HG02610 (cell line): ENCODE measurements around the gene KIF3C.
"Not testable (repeated sequence)": the region's sequence is repeated elsewhere in the genome, so short reads cannot be mapped to it uniquely, and the experiment has no call there.

ENCODE experiments used
- ATAC-seq: cut with Tn5 transposase; IDR thresholded peaks from one replicate; pipeline ENCODE4 v1.9.1; 2021; ENCODE audit warnings: mild to moderate bottlenecking, moderate library complexity; ENCODE audit not compliant: unreplicated experiment

KIF3C gene

GRCh38 chr2:25920786-25921415, 61.4 kb downstream of the KIF3C start:
- no peak for ATAC-seq

GRCh38 chr2:25920336-25920735, 62.0 kb downstream of the KIF3C start:
- ATAC-seq = no peak

DNA sequence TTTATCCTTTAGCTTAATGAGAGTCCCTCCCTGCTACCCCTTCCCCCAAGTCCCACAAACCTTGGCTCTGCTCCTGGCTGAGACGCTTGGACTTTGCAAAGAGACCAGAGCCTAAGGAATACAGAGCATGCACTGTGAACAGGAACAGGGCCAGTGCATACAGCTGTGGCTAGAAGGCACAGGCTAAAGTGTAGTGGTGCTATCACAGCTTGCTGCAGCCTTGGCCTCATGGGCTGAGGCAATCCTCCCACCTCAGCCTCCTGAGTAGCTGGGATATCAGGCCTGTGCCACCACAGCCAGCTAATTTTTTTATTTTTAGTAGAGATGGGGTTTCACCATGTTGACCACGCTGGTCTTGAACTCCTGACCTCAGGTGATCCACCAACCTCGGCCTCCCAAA, 64.5 kb downstream of the KIF3C start:
- no peak for ATAC-seq

DNA sequence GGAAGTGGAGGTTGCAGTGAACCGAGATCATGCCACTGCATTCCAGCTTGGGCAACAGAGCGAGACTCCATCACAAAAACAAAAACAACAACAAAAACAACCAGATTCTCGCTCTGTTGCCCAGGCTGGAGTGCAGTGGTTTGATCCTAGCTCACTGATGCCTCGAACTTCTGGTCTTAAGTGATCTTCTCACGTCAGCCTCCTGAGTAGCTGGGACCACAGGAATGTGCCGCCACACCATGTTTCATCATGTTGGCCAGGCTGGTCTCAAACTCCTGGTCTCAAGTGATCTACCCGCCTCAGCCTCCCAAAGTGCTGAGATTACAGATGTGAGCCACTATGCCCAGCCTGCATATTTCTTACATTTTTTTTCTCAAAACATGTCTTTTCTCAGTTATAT, 64.9 kb downstream of the KIF3C start:
- not testable (repeated sequence) for ATAC-seq

GRCh38 chr2:25915944-25916772, 66.1 kb downstream of the KIF3C start:
- ATAC-seq = not testable (repeated sequence)

GRCh38 chr2:25915411-25915810, 66.9 kb downstream of the KIF3C start:
- not testable (repeated sequence) for ATAC-seq

DNA sequence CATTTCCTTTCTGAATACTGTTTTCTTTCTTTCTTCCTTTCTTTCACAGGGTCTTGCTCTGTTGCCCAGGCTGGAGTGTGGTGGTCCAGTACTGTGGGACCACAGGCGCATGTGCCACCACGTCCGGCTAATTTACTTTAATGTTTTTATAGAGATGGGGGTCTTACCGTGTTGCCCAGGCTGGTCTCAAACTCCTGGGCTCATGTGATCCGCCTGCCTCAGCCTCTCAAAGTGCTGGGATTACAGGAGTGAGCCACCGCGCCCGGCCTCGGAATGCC, 68.7 kb downstream of the KIF3C start:
- ATAC-seq = not testable (repeated sequence)

DNA sequence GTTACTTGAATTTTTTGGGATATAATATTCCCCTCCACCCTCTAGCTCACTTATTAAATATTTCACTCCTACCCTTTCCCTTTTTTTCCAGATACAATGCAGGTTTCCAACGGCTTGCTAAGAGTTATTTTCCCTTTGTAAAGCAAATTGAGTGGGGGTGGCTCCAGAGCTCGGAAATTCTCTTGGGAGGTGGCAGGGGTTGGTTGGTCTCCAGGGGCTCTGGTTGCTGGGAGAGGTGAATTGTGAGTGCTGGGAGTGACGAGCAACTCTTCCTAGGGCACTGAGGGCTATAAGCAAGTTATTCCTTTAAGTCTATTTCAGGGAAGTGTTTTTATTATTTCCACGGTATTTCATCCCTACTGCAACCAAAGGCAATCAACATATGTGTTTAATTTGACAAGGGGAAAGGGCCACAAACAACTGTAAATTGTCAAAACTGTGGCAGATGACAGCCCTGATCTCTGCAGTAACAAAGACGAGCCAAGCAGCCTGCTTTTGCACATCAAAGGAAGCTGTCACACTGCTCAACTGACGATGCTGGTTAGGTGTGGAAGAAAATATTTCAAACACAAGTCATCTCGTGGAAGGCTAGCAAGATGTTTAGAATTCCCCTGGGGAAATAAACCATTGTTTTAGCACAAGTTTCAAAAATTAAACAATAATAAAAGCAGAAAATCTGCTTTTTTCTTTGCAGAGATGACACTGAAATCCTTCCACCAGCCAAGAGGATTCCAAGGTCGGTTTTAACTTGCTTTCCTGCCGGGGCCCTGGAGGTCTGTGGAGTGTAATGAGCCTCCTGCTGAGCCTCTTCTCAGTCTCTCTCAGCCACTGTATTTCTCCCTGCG, 69.2 kb downstream of the KIF3C start:
- ATAC-seq = no peak

- not testable (repeated sequence) for ATAC-seq
Measured at GRCh38 chr2:25909574-25909973, 72.7 kb downstream of the KIF3C start.

DNA sequence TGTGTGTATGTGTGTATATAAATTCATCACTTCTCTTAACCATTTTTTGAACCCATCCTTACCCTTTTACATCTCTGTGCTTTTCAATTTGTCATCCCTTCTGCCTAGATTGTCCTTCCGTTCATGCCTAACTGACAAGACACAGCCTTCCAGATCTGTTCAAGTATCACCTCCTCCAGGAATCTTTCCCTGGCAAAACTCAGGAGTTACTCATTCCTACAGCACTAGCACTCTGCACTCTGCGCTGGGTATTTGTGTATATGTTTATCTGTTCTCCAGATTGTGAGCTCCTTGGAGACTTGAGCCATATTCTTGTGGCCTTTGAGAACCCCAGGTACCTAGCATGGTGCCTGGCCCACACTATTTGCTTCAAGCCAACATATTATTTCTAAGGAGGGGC, 77.2 kb downstream of the KIF3C start:
- ATAC-seq = no peak

DNA sequence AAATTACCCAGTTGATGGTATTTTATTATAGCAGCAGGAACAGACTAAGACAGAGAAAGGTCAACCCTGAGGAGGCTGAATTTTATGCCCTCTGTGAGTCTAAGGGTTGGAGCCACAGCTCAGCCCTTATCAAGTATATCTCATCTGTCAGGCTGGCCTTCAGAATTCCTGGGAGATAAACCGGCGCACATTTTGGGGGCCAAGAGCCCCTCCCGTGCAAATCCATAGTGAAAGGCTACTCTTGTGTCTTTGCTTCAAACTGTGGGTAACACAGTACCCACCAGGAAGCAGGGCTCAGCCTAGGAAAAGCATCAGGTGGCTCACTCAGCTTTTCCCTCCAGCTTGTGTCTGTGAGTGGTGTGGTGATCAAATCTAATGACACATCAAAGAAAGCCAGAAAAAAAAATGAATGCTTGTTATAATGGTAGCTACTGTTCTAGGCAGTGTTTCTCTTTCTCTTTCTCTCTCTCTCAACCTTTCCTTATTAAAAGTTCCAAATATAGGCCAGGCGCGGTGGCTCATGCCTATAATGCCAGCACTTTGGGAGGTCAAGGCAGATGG, 79.0 kb downstream of the KIF3C start:
- no peak for ATAC-seq

DNA sequence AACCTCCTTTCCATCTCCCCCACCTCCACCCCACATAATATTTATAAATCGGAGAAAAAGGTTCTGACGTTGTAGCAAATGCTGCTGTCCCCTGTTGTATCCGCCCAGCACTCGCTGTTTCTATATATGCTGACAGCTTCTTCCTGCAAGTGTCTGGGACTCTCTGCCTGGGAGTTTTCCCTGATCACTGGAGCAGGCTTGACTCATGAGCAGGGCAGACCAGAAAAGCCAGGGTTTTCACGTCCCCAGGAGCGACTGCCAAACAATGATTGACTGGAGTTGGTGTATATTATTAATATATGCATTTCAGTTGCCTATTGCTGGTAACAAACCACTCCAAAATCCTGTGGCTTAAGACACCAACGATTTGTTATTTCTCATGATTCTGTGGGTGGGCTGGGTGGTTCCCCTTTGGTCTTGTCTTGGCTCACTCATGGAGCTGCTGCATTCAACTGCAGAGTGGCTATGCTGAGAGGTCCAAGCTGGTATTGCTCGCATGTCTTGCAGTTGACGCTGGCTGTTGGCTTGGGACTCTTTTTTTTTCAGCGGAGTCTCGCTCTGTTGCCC, 82.8 kb downstream of the KIF3C start:
- ATAC-seq = no peak

- no peak for ATAC-seq
Measured at GRCh38 chr2:25897506-25897905, 84.8 kb downstream of the KIF3C start.

- ATAC-seq = not testable (repeated sequence)
Measured at GRCh38 chr2:25896308-25896707, 86.0 kb downstream of the KIF3C start.

DNA sequence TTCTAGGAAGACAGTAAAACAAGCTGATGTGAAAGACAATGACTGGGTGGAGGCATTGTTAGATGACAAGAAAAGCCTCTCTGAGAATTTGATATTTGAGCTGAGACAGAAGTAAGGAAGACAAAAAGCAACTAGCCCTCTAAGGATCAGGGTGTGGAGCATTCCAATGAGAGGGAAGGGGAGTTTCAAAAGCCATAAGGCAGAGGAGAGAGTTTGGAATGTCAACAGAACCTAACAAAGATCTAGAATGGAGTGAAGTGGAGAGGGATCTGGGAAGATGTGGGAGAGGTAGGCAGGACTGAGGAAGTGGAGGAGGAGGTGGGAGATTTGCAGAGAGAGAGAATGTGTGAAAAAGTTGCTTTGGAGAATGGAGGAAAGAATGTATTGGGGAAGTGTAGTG, 86.7 kb downstream of the KIF3C start:
- ATAC-seq = no peak

- no peak for ATAC-seq
Measured at GRCh38 chr2:25895018-25895417, 87.3 kb downstream of the KIF3C start.

DNA sequence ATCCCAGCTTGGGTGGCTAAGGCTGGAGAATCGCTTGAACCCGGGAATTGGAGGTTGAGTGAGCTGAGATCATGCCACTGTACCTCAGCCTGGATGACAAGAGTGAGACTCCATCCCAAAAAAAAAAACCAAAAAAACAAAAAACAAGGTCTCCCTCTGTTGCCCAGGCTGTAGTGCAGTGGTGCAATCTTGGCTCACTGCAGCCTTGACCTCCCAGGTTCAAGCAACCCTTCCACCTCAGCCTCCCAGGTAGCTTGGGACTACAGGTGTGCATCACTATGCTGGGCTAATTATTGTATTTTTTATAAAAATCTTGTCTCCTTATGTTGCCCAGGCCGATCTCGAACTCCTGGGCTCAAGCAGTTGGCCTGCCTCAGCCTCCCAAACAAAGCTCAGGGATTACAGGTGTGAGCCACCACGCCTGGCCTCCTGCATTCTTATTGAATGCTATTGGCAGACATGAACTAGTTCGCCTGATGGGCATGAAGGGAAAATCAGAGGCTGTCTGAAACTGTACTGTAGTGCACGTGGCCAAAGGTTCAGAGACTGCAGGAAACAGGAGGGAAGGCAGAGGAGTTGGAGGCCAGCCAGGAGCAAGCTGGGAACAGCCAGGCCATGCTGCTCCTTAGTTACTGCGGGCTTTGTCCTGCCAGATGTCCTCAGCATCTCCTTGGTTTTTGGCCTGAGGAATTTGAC, 88.0 kb downstream of the KIF3C start:
- no peak for ATAC-seq

GRCh38 chr2:25891672-25892071, 90.6 kb downstream of the KIF3C start:
- ATAC-seq = no peak

GRCh38 chr2:25887624-25888242, 94.6 kb downstream of the KIF3C start:
- no peak for ATAC-seq

GRCh38 chr2:25885933-25886332, 96.4 kb downstream of the KIF3C start:
- ATAC-seq = no peak
